Measurements from ENCODE around the gene GJB2. TPM values are rescaled to one million over a fixed set of nuclear protein-coding genes. Genes with fewer than 3 reads are reported as not detected.

The GJB2 gene
- total and polyA plus RNA-seq, 10 of the 15 experiments (the other 5 are each of a cell fraction or from before 2014, with no cell fraction given), result 0.07 to 0.59 (median 0.31) TPM; not detected in 1

DNA sequence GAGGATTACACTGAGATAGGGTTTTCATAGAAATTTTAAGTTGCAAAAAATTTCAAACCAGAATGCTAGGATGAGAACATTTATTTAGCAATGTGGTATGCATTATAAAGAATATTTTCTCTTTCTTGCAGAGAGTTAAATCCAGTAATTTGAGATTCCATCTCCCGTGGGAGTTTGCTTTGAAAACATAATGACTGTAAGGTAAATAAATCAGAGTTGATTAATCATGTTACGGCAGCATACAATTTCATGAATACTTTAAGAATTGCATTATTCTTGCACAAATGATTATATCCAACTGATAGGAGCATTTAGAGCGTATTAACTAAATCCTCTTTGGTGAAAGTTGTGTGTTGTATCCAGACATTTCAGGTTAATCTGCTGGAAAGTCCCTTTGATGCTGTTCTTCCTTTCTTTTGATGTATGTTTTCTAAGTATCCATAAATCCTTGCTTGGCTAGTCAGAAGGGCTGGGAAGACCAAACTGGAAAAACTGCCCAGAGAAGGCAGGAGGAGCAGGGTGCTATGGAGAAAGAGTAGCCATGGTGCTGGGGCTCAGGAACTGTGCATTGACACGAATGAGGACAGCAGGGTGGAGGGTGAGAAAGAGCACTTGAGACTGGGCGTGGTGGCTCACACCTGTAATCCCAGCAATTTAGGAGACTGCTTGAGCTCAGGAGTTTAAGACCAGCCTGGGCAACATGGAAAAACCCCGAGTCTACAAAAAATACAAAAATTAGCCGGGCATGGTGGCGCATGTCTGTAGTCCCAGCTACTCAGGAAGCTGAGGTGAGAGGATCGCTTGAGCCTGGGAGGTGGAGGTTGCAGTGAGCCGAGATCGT, 27.1 kb downstream of the GJB2 start:
- Histone ChIP-seq H2AFZ (ENCODE audit: control insufficient read depth, low read depth, low read length) (no peak overlapping the region), H3K27me3 (replicated peaks in 1 of 2; ENCODE audit: control insufficient read depth in 2 of 2, insufficient read depth in 2 of 2, low read length in 1 of 2) (peaks cover 0 to 3% of the 10 kb centered on the region in 2 experiments; a peak in 1 of 4 replicates), H3K4me3 (no peak overlapping the region), H3K36me3 (ENCODE audit: control insufficient read depth in 2 of 2, insufficient read depth in 2 of 2, low read length in 1 of 2) (no peaks in the 10 kb centered on the region), H3K79me2 (ENCODE audit: control insufficient read depth, insufficient read depth, low read length) (no peaks in the 10 kb centered on the region), H3K9ac (ENCODE audit: control insufficient read depth, insufficient read depth, low read length) (no peak overlapping the region), H4K20me1 (ENCODE audit: control insufficient read depth, insufficient read depth) (no peaks in the 10 kb centered on the region), H3K9me3 (replicated peaks; ENCODE audit: control insufficient read depth, insufficient read depth, low read length) (no peaks in the 10 kb centered on the region; the same call in 2 of the 3 replicates), H3K4me2 (ENCODE audit: control insufficient read depth, insufficient read depth) (no peak overlapping the region), H3K4me1 (ENCODE audit: control insufficient read depth, insufficient read depth, low read length) (no peaks in the 10 kb centered on the region), H3K27ac (ENCODE audit: control insufficient read depth, insufficient read depth) (no peak overlapping the region)
- ATAC-seq, result no peak
- WGBS (ENCODE audit: insufficient coverage, insufficient replicate concordance, low lambda C conversion rate, missing lambda C conversion rate), result 60% methylated on average over 11 of the region's 11 CpGs
- in situ Hi-C loops (cut with MboI), result no loop called here
- no TSS peak for BruUV-seq (replicated peaks)
- ChIA-PET CTCF (interaction anchor here (1.7 kb wide), 1 partner anchor 238 kb away, joined by 5 read pairs; no protein-coding TSS in a partner anchor), POLR2A (no interaction called here), RAD21 (ENCODE audit: unreplicated experiment) (no interaction called here), SMC1A (ENCODE audit: uncharacterized antibody, unreplicated experiment) (interaction anchor here (0.6 kb wide), 1 partner anchor 180 kb away, joined by 3 read pairs; no protein-coding TSS in a partner anchor)
- FAIRE-seq, result no peak
- TF ChIP-seq IRF5 (IDR thresholded peaks at IDR 0.05; ENCODE audit: borderline replicate concordance) (no peak), POLR2A (IDR thresholded peaks at IDR 0.05; ENCODE audit: low read depth, low read length) (no peak), ZBED1 (IDR thresholded peaks at IDR 0.05; ENCODE audit: borderline replicate concordance) (no peak), LARP7 (IDR thresholded peaks at IDR 0.05) (no peak), RAD21 (IDR thresholded peaks at IDR 0.05; ENCODE audit: insufficient read depth, low read depth, low read length) (no peak), RELA (IDR thresholded peaks at IDR 0.05; ENCODE audit: borderline replicate concordance, partially characterized antibody) (no peak), JUND (IDR thresholded peaks at IDR 0.05; ENCODE audit: low read depth, low read length) (no peak), YBX1 (IDR thresholded peaks at IDR 0.05) (no peak), IKZF2 (IDR thresholded peaks at IDR 0.05) (no peak), CHD1 (IDR thresholded peaks at IDR 0.05; ENCODE audit: low read depth, low read length) (no peak), KDM1A (IDR thresholded peaks at IDR 0.05; ENCODE audit: borderline replicate concordance) (no peak), BCL11A (IDR thresholded peaks at IDR 0.05; ENCODE audit: low read depth, low read length) (no peak), CBX3 (IDR thresholded peaks at IDR 0.05; ENCODE audit: borderline replicate concordance, low read depth) (no peak), ELK1 (IDR thresholded peaks at IDR 0.05; ENCODE audit: low read depth, low read length) (no peak), ZBTB40 (IDR thresholded peaks at IDR 0.05; ENCODE audit: borderline replicate concordance) (no peak), NFYA (IDR thresholded peaks at IDR 0.05; ENCODE audit: borderline replicate concordance, low read depth, low read length) (no peak)
- intact Hi-C loops (cut with micrococcal nuclease; ENCODE audit: unreplicated experiment), result no loop called here
- no peak for DNase-seq (ENCODE audit: low read depth, low spot score)

Data from GM12878 (cell line).